Measurements from ENCODE around the gene S100A2.
"Not testable (repeated sequence)": the region's sequence is repeated elsewhere in the genome, so short reads cannot be mapped to it uniquely, and the experiment has no call there.

The S100A2 gene

GRCh38 chr1:153588482-153588881 is 22.8 kb upstream of the S100A2 start:
- Histone ChIP-seq H3K9me3 (ENCODE audit: control insufficient read depth, low read length) (no peaks in the 10 kb centered on the region), H3K4me1 (ENCODE audit: control insufficient read depth, insufficient read depth, low read length, poor library complexity, severe bottlenecking) (peaks cover 3% of the 10 kb centered on the region), H3K27ac (ENCODE audit: low read depth, low read length, severe bottlenecking) (no peak overlapping the region), H3K36me3 (ENCODE audit: control insufficient read depth, insufficient read depth, low read length) (no peaks in the 10 kb centered on the region), H3K4me3 (ENCODE audit: extremely low read depth, insufficient read depth, low read length, poor library complexity, severe bottlenecking) (no peak overlapping the region)
- no CpG with 5 or more reads among the region's 2 CpGs for WGBS, 2 experiments (ENCODE audit: insufficient coverage in 2 of 2)

DNA sequence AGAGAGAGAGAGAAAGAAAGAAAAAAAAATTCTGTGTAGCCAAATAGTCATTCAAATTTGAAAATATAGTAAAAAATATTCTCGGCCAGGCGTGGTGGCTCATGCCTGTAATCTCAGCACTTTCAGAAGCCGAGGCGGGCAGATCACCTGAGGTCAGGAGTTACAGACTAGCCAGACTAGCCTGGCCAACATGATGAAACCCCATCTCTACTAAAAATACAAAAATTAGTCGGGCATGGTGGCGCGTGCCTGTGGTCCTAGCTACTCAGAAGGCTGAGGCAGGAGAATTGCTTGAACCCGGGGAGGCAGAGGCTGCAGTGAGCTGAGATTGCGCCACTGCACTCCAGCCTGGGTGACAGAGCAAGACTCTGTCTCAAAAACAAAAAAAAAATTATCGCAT is 22.4 kb upstream of the S100A2 start:
- not testable (repeated sequence) for H3K27ac ChIP-seq (ENCODE audit: low read depth, low read length, severe bottlenecking); H3K9me3 ChIP-seq (ENCODE audit: control insufficient read depth, low read length); H3K36me3 ChIP-seq (ENCODE audit: control insufficient read depth, insufficient read depth, low read length); H3K4me3 ChIP-seq (ENCODE audit: extremely low read depth, insufficient read depth, low read length, poor library complexity, severe bottlenecking); H3K4me1 ChIP-seq (ENCODE audit: control insufficient read depth, insufficient read depth, low read length, poor library complexity, severe bottlenecking)
- 87 to 96% methylated on average over 7 of the region's 10 CpGs for WGBS, 2 experiments (ENCODE audit: insufficient coverage in 2 of 2)

GRCh38 chr1:153587314-153587713 is 21.7 kb upstream of the S100A2 start:
- H3K36me3 ChIP-seq (ENCODE audit: control insufficient read depth, insufficient read depth, low read length), result no peaks in the 10 kb centered on the region
- H3K4me1 ChIP-seq (ENCODE audit: control insufficient read depth, insufficient read depth, low read length, poor library complexity, severe bottlenecking), result peaks cover 3% of the 10 kb centered on the region
- 87% methylated on average over 3 to 4 of the region's 5 CpGs for WGBS, 2 experiments (ENCODE audit: insufficient coverage in 2 of 2)
- no peak overlapping the region for H3K4me3 ChIP-seq (ENCODE audit: extremely low read depth, insufficient read depth, low read length, poor library complexity, severe bottlenecking)
- no peaks in the 10 kb centered on the region for H3K9me3 ChIP-seq (ENCODE audit: control insufficient read depth, low read length)
- no peak overlapping the region for H3K27ac ChIP-seq (ENCODE audit: low read depth, low read length, severe bottlenecking)

GRCh38 chr1:153586347-153586746 is 20.7 kb upstream of the S100A2 start:
- Histone ChIP-seq H3K27ac (ENCODE audit: low read depth, low read length, severe bottlenecking) (no peak overlapping the region), H3K4me1 (ENCODE audit: control insufficient read depth, insufficient read depth, low read length, poor library complexity, severe bottlenecking) (peaks cover 3% of the 10 kb centered on the region), H3K36me3 (ENCODE audit: control insufficient read depth, insufficient read depth, low read length) (no peaks in the 10 kb centered on the region), H3K9me3 (ENCODE audit: control insufficient read depth, low read length) (no peaks in the 10 kb centered on the region), H3K4me3 (ENCODE audit: extremely low read depth, insufficient read depth, low read length, poor library complexity, severe bottlenecking) (no peak overlapping the region)
- no CpG with 5 or more reads among the region's 1 CpG for WGBS, 2 experiments (ENCODE audit: insufficient coverage in 2 of 2)

GRCh38 chr1:153585006-153585405 is 19.4 kb upstream of the S100A2 start:
- H3K4me3 ChIP-seq (ENCODE audit: extremely low read depth, insufficient read depth, low read length, poor library complexity, severe bottlenecking), result no peak overlapping the region
- no peak overlapping the region for H3K27ac ChIP-seq (ENCODE audit: low read depth, low read length, severe bottlenecking)
- H3K36me3 ChIP-seq (ENCODE audit: control insufficient read depth, insufficient read depth, low read length), result no peaks in the 10 kb centered on the region
- WGBS, 2 experiments (ENCODE audit: insufficient coverage in 2 of 2), result 88 to 100% methylated on average over 1 of the region's 1 CpG
- H3K4me1 ChIP-seq (ENCODE audit: control insufficient read depth, insufficient read depth, low read length, poor library complexity, severe bottlenecking), result peaks cover 3% of the 10 kb centered on the region
- no peaks in the 10 kb centered on the region for H3K9me3 ChIP-seq (ENCODE audit: control insufficient read depth, low read length)

DNA sequence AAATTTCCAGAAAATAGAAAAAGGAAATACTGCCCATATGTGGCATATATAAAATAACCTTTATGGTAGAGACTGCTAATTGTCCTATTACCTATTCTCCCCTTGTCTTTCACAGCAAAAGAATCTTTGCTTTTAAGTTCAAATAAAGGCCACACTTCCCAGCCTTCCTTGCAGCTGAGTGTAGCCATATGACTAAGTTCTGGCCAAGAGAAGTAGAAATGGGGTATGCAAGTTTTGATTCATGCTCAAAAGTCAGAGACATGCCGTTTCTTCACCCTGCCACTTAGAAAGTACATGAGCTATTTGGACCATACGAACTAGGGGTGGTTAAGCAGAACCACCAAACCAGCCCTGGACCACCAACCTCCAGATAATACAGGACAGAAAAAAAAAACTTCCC is 18.3 kb upstream of the S100A2 start:
- no peaks in the 10 kb centered on the region for H3K9me3 ChIP-seq (ENCODE audit: control insufficient read depth, low read length)
- H3K36me3 ChIP-seq (ENCODE audit: control insufficient read depth, insufficient read depth, low read length), result no peaks in the 10 kb centered on the region
- peaks cover 8% of the 10 kb centered on the region for H3K4me1 ChIP-seq (ENCODE audit: control insufficient read depth, insufficient read depth, low read length, poor library complexity, severe bottlenecking)
- 83 to 92% methylated on average over 2 of the region's 2 CpGs for WGBS, 2 experiments (ENCODE audit: insufficient coverage in 2 of 2)
- H3K4me3 ChIP-seq (ENCODE audit: extremely low read depth, insufficient read depth, low read length, poor library complexity, severe bottlenecking), result no peak overlapping the region
- H3K27ac ChIP-seq (ENCODE audit: low read depth, low read length, severe bottlenecking), result no peak overlapping the region

GRCh38 chr1:153583514-153583913 is 17.9 kb upstream of the S100A2 start:
- not testable (repeated sequence) for H3K36me3 ChIP-seq (ENCODE audit: control insufficient read depth, insufficient read depth, low read length)

DNA sequence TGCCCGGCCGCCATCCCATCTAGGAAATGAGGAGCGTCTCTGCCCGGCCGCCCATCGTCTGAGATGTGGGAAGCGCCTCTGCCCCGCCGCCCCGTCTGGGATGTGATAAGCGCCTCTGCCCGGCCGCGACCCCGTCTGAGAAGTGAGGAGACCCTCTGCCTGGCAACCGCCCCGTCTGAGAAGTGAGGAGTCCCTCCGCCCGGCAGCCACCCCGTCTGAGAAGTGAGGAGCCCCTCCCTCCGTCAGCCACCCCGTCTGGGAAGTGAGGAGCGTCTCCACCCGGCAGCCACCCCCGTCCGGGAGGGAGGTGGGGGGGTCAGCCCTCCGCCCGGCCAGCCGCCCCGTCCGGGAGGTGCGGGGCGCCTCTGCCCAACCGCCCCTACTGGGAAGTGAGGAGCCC is 17.2 kb upstream of the S100A2 start:
- not testable (repeated sequence) for H3K4me3 ChIP-seq (ENCODE audit: extremely low read depth, insufficient read depth, low read length, poor library complexity, severe bottlenecking); H3K27ac ChIP-seq (ENCODE audit: low read depth, low read length, severe bottlenecking); H3K36me3 ChIP-seq (ENCODE audit: control insufficient read depth, insufficient read depth, low read length); H3K9me3 ChIP-seq (ENCODE audit: control insufficient read depth, low read length)
- 97% methylated on average over 27 of the region's 34 CpGs; no CpG with 5 or more reads in 1 of the 2 experiments for WGBS, 2 experiments (ENCODE audit: insufficient coverage in 2 of 2)
- peaks cover 19% of the 10 kb centered on the region for H3K4me1 ChIP-seq (ENCODE audit: control insufficient read depth, insufficient read depth, low read length, poor library complexity, severe bottlenecking)

More at GRCh38 chr1:153583514-153583913, 17.9 kb upstream of the S100A2 start:
- H3K27ac ChIP-seq (ENCODE audit: low read depth, low read length, severe bottlenecking); H3K9me3 ChIP-seq (ENCODE audit: control insufficient read depth, low read length); H3K4me3 ChIP-seq (ENCODE audit: extremely low read depth, insufficient read depth, low read length, poor library complexity, severe bottlenecking): not testable (repeated sequence)
- H3K4me1 ChIP-seq (ENCODE audit: control insufficient read depth, insufficient read depth, low read length, poor library complexity, severe bottlenecking), result peaks cover 12% of the 10 kb centered on the region
- WGBS, 2 experiments (ENCODE audit: insufficient coverage in 2 of 2), result no CpG with 5 or more reads among the region's 3 CpGs

DNA sequence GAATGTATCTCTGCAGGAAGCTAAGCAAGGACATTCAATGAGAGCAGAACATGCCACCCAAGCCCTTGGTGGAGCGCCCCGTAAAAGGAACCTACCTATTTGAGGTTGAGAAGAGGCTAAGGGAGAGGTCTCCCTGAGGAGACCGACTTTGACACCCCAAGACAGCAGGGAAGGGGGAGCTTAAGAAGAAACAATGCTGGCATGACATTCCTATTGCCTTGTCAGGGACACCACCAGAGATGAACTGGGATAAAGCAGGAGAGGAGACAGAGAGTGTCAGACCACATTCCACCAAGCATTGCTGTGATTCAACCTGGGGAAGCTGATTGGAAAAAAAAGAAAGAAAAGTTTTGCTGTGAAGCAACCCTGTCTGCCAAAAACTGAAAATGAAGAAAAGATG is 13.3 kb upstream of the S100A2 start:
- Histone ChIP-seq H3K27ac (ENCODE audit: low read depth, low read length, severe bottlenecking) (peak overlapping the region; percentile 90), H3K36me3 (ENCODE audit: control insufficient read depth, insufficient read depth, low read length) (no peaks in the 10 kb centered on the region), H3K9me3 (ENCODE audit: control insufficient read depth, low read length) (no peaks in the 10 kb centered on the region), H3K4me3 (ENCODE audit: extremely low read depth, insufficient read depth, low read length, poor library complexity, severe bottlenecking) (no peak overlapping the region), H3K4me1 (ENCODE audit: control insufficient read depth, insufficient read depth, low read length, poor library complexity, severe bottlenecking) (peaks cover 21% of the 10 kb centered on the region)
- 75 to 82% methylated on average over 3 of the region's 3 CpGs for WGBS, 2 experiments (ENCODE audit: insufficient coverage in 2 of 2)

DNA sequence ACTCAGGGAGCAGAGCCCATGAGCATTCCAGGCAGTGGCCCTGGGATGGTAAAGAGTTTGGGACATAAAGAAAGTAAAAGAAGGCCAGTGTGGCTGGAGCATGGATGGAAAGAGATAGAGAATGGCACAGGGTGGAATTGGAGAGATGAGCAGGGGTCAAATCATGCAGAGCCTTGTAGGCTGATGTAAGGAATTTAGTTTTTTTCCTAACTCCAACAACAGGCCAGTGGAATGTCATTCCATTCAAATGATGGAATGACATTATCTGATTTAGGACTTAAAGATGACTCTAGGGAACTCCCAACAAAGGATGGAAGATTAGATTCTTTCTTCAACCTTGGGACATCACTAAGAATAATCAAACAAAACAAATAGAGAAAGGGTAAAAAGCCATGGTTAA is 12.8 kb upstream of the S100A2 start:
- Histone ChIP-seq H3K27ac (ENCODE audit: low read depth, low read length, severe bottlenecking) (peak overlapping the region; percentile 90), H3K4me3 (ENCODE audit: extremely low read depth, insufficient read depth, low read length, poor library complexity, severe bottlenecking) (no peak overlapping the region), H3K9me3 (ENCODE audit: control insufficient read depth, low read length) (no peaks in the 10 kb centered on the region), H3K36me3 (ENCODE audit: control insufficient read depth, insufficient read depth, low read length) (no peaks in the 10 kb centered on the region), H3K4me1 (ENCODE audit: control insufficient read depth, insufficient read depth, low read length, poor library complexity, severe bottlenecking) (peaks cover 21% of the 10 kb centered on the region)

DNA sequence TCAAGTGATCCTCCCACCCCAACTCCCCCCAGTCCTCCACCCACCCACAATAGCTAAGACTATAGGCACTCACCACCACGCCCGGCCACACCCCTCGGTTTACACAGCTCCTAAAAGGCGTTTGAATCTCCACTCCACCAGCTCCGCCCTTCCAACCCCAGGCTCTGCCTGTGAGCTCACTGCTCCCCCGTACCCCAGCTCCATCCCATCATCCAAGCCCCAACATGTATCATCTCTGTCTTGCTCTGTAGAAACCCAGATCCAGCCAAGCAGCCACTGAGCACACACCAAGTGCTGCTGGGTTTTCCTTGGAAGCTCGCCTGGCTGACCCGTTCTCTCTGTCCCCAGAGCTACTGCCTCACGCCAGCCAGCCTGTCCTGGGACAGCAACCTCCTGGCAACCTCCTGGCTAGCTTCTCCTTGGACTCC is 12.0 kb upstream of the S100A2 start:
- WGBS, 2 experiments (ENCODE audit: insufficient coverage in 2 of 2), result 78 to 87% methylated on average over 4 to 9 of the region's 9 CpGs
- H3K4me3 ChIP-seq (ENCODE audit: extremely low read depth, insufficient read depth, low read length, poor library complexity, severe bottlenecking), result no peak overlapping the region

DNA sequence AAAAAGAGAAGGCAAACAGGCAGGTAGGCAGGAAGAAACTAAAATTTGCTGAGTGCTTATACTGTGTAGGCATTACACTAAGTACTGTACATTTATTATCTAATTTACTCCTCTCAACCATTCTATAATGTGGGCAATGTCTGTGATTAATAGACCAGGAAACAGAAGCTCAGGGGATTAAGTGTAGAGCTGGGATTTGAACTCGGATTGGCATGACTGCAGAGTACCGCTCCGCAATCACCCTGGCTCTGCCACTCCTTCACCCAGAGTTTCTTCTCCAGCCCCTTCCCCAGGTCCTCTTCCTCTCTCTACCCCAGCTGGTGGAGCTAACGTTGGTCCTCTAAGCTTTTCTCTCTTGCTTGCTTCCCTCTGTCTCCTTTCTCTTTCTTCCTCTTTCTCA is 11.5 kb upstream of the S100A2 start:
- H3K4me1 ChIP-seq (ENCODE audit: control insufficient read depth, insufficient read depth, low read length, poor library complexity, severe bottlenecking), result peaks cover 23% of the 10 kb centered on the region
- 83 to 90% methylated on average over 4 of the region's 4 CpGs for WGBS, 2 experiments (ENCODE audit: insufficient coverage in 2 of 2)
- H3K27ac ChIP-seq (ENCODE audit: low read depth, low read length, severe bottlenecking), result no peak overlapping the region
- no peaks in the 10 kb centered on the region for H3K36me3 ChIP-seq (ENCODE audit: control insufficient read depth, insufficient read depth, low read length)
- H3K9me3 ChIP-seq (ENCODE audit: control insufficient read depth, low read length), result no peaks in the 10 kb centered on the region
- no peak overlapping the region for H3K4me3 ChIP-seq (ENCODE audit: extremely low read depth, insufficient read depth, low read length, poor library complexity, severe bottlenecking)

More for the DNA sequence above, 12.0 kb upstream of the S100A2 start:
- no peaks in the 10 kb centered on the region for H3K36me3 ChIP-seq (ENCODE audit: control insufficient read depth, insufficient read depth, low read length)
- H3K4me1 ChIP-seq (ENCODE audit: control insufficient read depth, insufficient read depth, low read length, poor library complexity, severe bottlenecking), result peaks cover 22% of the 10 kb centered on the region
- H3K27ac ChIP-seq (ENCODE audit: low read depth, low read length, severe bottlenecking), result no peak overlapping the region
- no peaks in the 10 kb centered on the region for H3K9me3 ChIP-seq (ENCODE audit: control insufficient read depth, low read length)
